Endometrium (tissue), 2 donors: ENCODE measurements around the gene SPRING1.
"Not testable (repeated sequence)": the region's sequence is repeated elsewhere in the genome, so short reads cannot be mapped to it uniquely, and the experiment has no call there.

ENCODE experiments used
- FAIRE-seq: peaks from 2 replicates; lab custom pipeline; 2012; peaks lifted over from hg19 to GRCh38; lab: Jason Lieb, UNC
- donor health status: control.
- donor health status: control.

Gene SPRING1, protein sequence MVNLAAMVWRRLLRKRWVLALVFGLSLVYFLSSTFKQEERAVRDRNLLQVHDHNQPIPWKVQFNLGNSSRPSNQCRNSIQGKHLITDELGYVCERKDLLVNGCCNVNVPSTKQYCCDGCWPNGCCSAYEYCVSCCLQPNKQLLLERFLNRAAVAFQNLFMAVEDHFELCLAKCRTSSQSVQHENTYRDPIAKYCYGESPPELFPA

DNA sequence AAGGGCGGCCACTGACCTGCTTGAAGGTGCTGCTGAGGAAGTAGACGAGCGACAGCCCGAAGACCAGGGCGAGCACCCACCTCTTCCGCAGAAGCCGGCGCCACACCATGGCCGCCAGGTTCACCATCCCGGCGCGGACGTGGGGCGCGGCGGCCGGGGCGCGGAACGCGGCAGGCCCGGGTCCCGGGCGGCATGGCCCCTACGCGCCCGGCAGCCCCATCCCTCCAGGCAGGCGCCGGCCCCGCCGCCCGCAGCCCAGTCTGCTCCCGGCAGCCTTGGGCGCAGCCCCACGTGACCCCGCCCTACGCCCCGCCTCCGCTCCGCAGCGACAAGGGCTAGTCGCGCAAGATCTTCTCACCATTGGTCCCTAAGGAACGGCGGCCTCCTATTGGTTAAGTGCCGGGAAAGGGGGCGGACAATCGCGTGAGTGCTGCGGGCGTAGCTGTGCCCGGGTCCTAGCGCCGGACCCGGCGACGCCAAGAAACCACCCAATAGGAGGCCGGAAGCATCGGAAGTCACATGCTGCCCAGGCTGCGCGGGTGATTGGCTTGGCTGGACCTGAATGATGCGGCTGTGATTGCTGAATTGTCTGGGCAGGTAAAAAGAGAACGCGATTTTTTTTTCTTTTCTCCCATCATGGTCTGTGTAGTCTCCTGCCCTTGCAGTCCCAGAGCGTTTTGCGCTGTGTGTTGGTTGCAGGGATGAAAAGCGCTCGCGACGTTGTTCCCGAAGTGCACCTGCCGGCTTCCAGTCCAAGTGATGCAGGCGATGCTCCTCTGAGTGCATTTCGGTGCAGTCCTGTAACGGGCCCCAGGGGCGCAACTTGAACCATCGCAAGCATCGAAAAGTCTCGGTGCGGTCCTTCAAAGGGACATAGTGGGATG lies at the start of gene SPRING1, which contains the start of gene RNFT2:
SPRING1 (minus strand) TSS at position 296 of the 884 bp plus-strand sequence; CDS start at position 127, 169 bp downstream.
RNFT2 (plus strand) TSS at position 542 of the 884 bp plus-strand sequence. CDS start 2,183 bp downstream, outside the sequence.
- peak; percentile 96 for FAIRE-seq

DNA sequence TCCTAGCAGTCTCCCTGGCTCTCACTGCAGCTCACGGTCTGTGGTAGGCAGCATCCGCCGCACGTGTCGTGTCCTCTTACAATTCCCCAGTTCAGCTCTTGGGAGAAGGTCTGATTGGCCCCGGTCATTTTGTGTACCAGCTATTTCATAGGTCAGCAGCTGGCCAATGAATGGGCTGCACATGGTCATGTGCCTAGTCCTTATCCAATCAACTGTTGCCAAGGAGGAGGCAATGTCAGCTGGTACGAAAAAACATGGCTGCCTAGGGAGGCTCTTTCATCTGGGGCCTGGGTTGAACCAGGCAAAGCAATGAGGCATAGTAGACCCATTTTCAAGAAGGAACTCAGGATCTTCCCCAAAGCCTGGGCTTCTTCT lies 46.4 kb upstream of the SPRING1 start:
- no peak for FAIRE-seq

DNA sequence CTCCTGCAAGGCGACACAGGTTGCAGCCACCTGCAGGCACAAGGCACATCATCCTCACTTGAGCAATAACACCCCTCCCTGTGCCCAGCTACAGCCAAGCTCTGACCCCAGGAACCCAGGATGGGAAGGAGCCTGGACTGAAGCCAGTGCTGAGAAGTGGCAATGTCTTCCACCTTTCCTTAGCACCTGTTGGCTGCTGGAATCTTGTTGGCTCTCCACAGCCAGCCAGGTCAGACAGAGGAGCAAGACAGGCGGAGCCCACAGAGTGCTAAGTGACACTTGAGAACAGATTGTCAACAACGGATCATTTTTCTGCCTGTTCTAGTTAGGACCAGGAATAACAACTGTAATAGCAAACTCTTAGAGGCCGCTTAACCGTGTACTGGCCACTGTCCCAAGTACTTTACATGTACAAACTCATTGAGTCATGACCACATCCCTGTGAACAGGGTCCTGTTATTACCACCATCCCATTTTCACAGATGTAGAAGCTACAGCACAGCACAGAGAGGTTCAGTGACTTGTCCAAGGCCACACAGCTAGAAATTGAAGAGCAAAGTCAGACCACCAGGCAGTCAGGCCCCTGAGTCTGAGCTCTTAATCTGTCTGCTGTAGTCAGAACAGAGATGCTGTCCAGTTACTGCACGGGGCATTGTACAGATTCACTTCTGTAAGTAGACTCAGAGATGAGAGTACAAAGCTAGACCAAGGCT lies 45.8 kb upstream of the SPRING1 start:
- no peak for FAIRE-seq

DNA sequence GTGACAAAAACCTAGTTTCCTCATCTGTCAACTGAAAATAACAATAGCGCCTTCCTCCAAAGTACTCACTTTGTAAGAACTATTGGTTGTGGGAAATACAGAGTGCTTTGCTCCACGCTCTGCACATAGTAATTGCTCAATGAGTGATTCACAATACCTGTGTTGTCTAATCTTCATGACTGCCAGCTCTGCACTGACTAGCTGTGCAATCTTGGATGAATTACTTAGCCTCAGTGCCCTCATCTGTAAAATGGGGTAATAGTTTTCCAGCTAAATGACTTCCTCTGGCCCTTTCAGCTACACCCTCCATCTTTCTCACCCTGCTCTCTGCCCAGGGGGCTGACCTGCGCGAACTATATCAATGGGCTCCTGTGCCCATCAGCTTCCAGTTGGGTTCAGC lies 43.1 kb upstream of the SPRING1 start:
- no peak for FAIRE-seq

DNA sequence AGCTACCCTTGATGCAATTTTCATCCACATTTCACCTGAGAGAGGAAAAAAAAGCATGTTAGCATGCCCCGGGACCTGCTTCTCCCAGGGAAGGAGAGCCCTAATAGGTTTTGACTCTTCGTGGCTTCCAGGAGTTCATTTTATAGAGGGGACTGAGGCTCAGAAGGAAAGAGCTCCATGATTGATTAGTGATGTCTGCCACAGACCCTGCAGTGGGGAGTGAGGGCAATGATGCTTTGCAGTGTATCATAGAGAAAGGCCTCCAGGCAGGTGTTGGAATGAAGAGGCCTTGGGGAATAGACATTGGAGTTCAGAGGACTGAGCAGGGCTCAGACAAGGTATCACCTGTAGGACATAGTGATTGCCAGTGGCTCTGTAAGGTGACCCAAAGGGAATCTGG lies 41.7 kb upstream of the SPRING1 start:
- FAIRE-seq, result no peak

DNA sequence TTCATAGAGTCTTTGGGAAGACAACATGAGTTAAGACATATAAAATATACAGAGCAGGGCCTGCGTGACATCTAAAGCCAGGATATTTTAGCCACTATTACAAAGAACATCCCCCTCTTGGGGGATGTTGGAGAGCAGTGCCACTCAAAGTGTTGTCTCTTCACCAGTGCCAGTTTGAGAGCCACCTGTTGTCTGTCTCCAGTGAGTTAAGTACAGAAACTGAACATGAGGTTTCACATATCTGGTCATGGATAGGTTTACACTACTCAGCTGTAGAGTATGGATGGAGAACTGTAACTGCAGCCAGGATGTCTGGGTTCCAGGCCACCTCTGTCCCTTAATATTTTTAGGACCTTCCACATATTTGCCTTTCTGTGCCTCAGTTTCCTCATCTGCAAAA lies 39.4 kb upstream of the SPRING1 start:
- no peak for FAIRE-seq

DNA sequence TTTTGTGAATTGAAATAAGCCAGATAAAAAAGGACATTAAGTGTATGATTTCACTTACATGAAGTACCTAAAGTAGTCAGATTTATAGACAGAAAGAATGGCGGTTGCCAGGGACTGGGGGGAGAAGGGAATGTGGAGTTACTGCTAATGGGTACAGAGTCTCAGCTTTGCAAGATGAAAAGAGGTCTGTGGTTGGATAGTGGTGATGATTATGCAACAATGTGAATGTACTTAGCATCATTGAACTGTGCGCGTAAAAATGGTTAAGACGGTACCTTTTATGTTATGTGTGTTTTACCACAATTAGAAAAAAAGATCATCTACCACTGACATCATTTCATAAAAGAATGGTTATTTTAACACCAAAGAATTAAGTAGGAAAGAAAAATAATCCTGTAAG lies 36.2 kb upstream of the SPRING1 start:
- FAIRE-seq, result no peak

DNA sequence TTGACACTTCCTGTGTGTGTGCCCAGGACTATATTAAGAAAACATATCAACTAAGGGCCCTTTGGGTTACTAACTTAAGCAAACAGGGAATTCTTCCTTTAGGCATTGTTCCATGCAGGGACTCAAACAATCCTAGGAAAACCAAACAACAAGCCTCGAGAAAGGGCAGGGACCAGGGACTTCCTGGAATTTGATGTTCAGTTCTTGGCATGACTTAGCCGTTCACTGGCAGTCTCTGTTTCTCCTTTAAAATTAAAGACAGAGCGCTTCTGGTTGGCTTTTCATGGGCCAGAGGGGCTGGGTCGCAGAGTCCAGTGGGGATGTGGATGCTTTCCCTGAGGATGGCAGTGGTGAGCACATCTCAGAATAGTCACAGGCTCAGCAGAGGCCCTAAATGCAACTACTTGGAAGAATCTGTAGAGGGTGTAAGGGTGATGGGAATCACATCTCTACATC lies 35.4 kb upstream of the SPRING1 start:
- FAIRE-seq, result no peak

DNA sequence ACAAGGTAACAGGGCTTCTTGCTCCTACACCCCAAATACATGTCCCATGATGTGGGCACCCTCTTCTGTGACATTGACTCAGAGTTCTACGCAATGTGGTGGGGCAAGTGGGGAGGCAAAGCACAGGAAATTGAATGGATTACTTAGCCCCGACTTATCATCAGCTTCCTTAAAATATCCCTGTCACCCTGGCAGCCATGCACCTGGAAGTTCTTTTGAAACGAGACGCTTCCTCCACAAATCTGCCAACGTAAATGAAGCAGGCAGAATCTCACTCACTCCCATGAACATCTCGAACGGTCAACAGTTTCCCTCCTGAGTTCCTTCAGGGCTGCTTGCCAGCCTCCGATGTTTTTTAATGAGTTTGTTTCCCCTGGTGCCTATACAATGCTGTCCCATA lies 33.8 kb upstream of the SPRING1 start:
- FAIRE-seq, result no peak

DNA sequence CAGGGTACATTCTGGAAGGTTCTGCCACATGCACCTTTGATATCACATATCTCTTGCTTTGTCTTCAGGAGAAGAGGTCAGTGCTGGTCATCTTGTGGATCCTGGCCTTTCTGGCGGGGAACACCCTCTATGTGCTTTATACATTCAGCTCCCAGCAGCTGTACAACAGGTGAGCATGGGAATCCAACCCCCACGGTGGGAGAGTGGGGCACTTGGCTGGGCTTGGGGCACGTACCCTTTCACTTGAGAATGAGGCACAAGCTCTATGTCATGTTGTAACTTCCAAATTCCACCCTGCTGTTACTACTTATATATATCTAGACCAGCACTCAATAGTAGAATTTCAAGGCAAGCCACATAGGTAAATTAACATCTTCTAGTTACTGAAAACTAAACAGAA lies 28.9 kb upstream of the SPRING1 start:
- FAIRE-seq, result no peak

DNA sequence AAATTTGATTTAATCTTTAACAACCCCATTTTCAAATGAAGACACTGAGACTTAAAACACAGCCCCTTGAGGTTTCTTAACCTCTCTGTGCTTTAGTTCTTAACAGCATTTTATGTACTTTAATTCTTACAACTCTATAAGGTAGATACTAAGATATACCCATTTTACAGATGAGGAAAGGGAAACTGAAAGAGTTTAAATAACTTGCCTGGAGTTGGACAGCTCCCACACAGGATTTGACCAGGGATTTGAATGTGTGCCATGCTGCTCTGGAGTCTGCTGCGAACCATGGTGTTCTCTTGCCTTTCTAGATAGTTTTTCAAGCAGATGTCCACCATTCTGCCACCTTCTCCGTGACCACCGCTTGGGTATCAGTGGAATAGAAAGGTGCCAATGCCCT lies 28.4 kb upstream of the SPRING1 start:
- no peak for FAIRE-seq

DNA sequence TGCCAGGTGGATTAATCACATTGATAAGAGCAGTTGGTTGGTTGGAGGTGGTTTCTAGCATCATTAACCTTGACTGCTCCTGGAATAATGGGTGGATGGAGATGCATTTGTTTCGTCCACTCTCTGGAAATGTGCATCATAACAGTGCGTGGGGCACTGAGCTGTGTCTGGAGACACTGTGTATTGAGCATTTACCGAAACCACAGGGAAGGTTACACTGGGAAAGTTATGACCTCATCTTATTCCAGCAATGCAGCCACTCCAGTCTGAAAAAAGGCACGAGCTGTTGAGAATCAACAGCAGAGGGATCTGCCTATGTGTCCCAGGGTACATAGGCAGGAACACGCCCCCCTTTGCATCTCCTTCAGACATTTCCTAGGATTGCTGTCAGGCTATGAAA lies 27.4 kb upstream of the SPRING1 start:
- no peak for FAIRE-seq

DNA sequence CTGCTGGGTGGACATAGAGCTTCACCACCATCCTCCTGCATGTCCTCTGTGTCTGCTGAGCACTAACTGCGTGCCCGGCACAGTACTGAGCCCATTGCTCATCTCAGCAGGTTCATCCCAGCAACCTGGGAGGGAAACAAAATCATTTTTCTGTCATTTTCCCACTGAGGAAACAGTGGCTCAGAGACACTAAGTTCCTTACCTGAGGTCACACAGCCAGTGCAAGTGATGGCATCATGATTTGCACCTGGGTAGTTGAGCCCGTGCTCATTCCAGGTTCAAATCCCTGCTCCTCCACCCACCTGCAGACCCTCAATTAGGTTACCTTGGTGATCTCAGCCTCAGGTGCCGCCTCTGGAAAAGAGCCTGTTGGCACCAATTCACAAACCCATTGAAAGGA lies 23.6 kb upstream of the SPRING1 start:
- FAIRE-seq, result no peak

DNA sequence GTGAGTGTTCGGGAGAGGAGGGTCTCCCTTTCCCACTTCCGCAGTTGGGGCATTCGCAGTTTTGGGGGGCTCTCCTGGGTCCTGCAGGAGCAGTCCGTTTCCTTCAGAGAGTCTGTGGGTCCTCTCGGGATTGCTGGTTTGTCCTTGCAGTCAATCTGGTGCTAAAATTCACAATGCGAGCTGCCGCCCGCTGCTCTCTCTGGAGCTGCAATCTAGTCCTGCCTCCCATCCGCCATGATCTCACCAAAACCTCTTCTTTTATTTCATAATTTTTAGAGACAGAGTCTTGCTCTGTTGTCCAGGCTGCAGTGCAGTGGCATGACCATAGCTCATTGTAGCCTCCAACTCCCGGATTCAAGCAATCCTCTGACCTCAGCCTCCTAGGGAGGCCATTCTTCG lies 22.8 kb upstream of the SPRING1 start:
- no peak for FAIRE-seq

DNA sequence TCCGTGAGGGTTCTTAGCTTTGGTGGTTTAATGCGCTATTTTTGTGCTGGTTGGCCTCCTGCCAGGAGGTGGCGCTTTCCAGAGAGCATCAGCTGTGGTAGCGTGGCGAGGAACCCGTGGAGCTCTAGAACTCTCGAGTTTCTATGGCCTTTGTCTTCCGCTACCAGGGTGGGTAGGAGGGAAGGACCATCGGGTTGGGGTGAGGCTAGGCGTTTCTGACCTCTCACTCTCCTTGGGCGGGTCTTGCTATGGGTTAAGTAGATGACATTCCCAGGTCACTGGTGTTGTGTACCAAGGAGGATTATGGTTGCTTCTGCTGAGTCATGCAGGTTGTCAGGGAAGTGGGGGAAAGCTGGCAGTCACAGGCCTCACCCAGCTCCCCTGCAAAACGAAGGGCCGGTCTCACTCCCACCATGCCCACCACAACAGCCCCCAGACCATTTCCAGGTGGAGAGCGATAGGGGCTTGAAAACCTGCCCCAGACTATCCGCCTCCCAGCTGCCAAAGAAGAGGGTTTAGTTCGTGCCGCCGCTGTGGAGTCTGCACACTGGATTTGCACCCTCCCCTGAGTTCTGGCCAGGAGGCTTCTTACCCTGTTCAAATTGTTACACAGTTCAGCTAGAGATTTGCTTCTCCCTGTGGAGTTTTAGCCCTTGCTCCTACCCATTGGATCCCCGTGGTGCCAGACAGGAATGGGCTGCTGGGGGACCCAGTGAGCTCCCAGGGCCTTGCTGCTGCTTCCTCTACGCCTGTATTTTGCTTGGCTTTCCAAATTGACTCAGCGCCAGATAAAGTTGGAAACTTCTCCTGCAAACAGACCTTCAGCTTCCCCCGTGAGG lies 22.1 kb upstream of the SPRING1 start:
- FAIRE-seq, result no peak

DNA sequence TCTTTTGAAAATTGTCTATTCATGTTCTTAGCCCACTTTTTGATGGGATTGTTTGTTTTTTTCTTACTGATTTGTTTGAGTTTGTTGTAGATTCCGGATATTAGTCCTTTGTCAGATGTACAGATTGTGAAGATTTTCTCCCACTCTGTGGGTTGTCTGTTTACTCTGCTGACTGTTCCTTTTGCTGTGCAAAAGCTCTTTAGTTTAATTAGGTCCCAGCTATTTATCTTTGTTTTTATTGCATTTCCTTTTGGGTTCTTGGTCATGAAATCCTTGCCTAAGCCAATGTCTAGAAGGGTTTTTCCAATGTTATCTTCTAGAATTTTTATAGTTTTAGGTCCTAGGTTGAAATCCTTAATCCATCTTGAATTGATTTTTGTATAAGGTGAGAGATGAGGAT lies 16.9 kb upstream of the SPRING1 start:
- not testable (repeated sequence) for FAIRE-seq

DNA sequence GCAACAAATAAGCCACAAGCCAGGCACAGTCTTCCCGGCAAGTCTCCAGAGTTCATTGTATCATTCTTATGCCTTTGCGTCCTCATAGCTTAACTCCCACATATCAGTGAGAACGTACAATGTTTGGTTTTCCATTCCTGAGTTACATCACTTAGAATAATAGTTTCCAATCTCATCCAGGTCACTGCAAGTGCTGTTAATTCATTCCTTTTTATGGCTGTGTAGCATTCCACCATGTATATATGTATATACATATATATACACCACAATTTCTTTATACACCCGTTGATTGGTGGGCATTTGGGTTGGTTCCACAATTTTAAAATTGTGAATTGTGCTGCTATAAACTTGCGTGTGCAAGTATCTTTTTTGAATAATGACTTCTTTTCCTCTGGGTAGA lies 16.2 kb upstream of the SPRING1 start:
- FAIRE-seq, result not testable (repeated sequence)

DNA sequence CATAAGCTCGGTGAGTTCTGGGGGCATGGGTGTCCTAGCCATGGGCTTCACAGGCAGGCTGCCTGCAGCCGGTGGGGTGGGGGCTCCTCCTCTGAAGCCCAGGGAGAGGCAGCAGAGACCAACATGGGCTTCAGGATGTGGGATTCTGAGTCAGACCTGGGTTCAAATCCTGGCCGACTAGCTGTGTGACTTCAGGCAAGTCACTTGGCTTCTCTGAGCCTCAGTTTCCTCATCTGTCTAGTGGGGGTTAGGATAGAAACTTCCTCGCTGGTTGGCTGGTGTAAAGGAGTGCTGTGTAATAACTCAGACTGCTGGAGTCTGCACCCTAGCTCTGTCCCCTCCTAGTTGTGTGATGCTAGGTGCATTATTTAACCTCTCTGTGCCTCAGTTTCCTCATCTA lies 12.4 kb upstream of the SPRING1 start:
- FAIRE-seq, result no peak

DNA sequence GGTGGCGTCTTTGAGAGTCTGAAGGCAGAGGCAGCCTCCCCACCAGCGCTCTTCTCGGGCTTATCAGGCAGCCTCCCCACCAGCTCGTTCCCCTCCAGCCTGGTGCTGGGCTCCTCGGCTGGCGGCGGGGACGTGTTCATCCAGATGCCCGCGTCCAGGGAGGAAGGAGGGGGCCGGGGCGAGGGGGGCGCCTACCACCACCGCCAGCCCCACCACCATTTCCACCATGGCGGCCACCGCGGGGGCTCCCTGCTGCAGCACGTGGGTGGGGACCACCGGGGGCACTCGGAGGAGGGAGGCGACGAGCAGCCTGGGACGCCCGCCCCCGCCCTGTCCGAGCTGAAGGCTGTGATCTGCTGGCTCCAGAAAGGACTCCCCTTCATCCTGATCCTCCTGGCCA lies 12.0 kb upstream of the SPRING1 start:
- no peak for FAIRE-seq

DNA sequence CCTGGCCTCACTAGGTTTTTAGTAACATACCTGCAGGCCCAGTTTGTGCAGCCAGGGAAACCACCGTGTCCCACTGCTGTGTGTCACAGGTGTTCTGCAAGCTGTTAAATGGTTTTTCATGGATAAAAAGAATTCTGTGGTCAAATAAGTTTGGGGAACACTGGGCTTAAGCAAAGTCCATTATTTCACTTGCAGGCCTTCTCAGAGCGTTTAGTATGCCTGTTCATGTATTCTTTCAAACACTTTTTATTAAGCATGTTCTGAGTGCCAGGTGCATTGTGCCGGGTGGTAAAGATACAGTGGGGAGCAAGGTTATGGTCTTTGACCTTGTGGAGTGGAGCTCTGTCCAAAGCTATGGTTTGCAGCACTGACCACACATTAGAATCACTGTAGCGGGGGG lies 7.7 kb upstream of the SPRING1 start:
- FAIRE-seq, result no peak

DNA sequence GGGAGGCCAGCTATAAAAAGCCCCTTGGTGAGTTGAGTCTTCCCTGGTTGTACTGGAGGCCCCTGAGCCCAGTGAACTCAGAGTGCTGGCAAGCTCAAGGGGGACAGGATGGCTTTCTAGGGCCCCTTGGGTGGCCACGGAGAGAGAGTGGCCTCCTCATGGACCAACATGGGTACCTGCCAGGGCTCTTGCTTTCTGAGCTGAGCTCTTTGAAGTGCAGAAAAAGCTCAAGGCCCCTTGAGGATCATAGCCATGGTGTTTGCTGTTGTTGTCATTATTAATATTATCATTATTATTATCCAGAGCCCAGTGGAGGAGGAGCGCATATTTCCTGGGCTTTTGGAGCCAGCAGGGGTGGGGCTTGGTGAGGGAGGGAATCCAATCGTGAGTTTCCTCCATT lies 6.9 kb upstream of the SPRING1 start:
- FAIRE-seq, result no peak

DNA sequence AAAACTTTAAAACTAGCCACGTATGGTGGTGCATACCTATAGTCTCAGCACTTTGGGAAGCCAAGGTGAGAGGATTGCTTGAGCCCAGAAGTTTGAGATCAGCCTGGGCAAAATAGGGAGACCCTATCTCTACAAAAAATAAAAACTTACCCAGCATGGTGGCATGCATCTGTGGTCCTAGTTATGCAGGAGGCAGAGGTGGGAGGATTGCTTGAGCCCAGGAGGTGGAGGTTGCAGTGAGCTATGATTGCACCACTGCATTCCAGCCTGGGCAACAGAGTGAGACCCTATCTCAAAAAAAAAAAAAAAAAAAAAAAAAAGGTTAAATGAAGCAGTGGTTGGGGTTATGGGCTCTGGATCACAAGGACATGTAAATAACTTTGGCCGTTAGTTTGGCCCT lies 4.9 kb upstream of the SPRING1 start:
- not testable (repeated sequence) for FAIRE-seq
